Measurements from ENCODE around the gene MAP7D1. TPM values are rescaled to one million over a fixed set of nuclear protein-coding genes. Genes with fewer than 3 reads are reported as not detected.

Gene MAP7D1
- total and polyA plus RNA-seq, 2 donors (not counting 3 experiments of a cell fraction or from before 2014, with no cell fraction given): 69.7 to 193 TPM

GRCh38 chr1:36149237-36149972 is 6.6 kb upstream of the MAP7D1 start, which contains the start of gene TRAPPC3:
TRAPPC3 (minus strand) TSS chr1:36149486; CDS start chr1:36149378, 108 bp downstream.
- POLR2A ChIA-PET: interaction anchor here (0.6 to 3.8 kb wide), 8 partner anchors 11 to 280 kb away, joined by 3 to 19 read pairs (median 6); no protein-coding TSS in a partner anchor
- no TSS peak for BruUV-seq (replicated peaks)

More at GRCh38 chr1:36149237-36149972, 6.6 kb upstream of the MAP7D1 start, which contains the start of gene TRAPPC3:
- intact Hi-C loops (cut with micrococcal nuclease): loop anchor here (1.0 to 5.0 kb wide), 14 partner anchors 8 to 271 kb away; partner anchors contain the start of genes EVA1B and THRAP3
- Histone ChIP-seq H3K27ac (ENCODE audit: insufficient read depth, low read depth, low read length) (peak within 1 kb of the TSS; percentile 98), H3K4me3 (replicated peaks in 1 of 3; ENCODE audit: insufficient read depth in 1 of 3, low read depth in 1 of 3, low read length in 3 of 3) (peak within 1 kb of the TSS; percentile 46 to 84 (median 71)), H4K20me1 (replicated peaks; ENCODE audit: control insufficient read depth, extremely low read depth, insufficient read depth, low read length) (no peaks in the 10 kb centered on the region), H3K27me3 (ENCODE audit: control insufficient read depth in 2 of 2, insufficient read depth in 2 of 2, low read length in 2 of 2) (no peaks in the 10 kb centered on the region), H3K4me1 (ENCODE audit: control insufficient read depth, extremely low read depth, insufficient read depth, low read length) (peaks cover 31% of the 10 kb centered on the region), H3K9me1 (replicated peaks; ENCODE audit: control insufficient read depth, extremely low read depth, insufficient read depth, low read length) (no peaks in the 10 kb centered on the region), H3K9me3 (replicated peaks; ENCODE audit: control insufficient read depth, insufficient read depth, low read length) (no peaks in the 10 kb centered on the region), H3K4me2 (ENCODE audit: insufficient read depth, low read length) (peak within 1 kb of the TSS; percentile 90), H3K36me3 (ENCODE audit: control insufficient read depth in 2 of 2, extremely low read depth in 1 of 2, insufficient read depth in 2 of 2, low read length in 2 of 2) (no peaks in the 10 kb centered on the region), H2AFZ (ENCODE audit: low read depth, low read length) (peak within 1 kb of the TSS; percentile 72), H3K79me2 (ENCODE audit: control insufficient read depth, insufficient read depth, low read length) (peaks cover 35% of the 10 kb centered on the region), H3K9ac (replicated peaks; ENCODE audit: extremely low read depth, insufficient read depth, low read length) (peak within 1 kb of the TSS; percentile 83)
- TF ChIP-seq GATA2 (IDR thresholded peaks at IDR 0.05; ENCODE audit: insufficient read depth, insufficient read length, low read depth, low read length) (no peak), MYC (IDR thresholded peaks at IDR 0.05; ENCODE audit: low read depth, low read length) (peak; percentile 5), CTCF (IDR thresholded peaks at IDR 0.05; ENCODE audit: extremely low read depth in 1 of 2, insufficient read depth in 1 of 2, low read depth in 1 of 2, low read length in 2 of 2) (peak; percentile 99), JUN (IDR thresholded peaks at IDR 0.05; ENCODE audit: borderline replicate concordance, insufficient read depth, insufficient read length, low read depth) (peak; percentile 46), POLR2A (IDR thresholded peaks at IDR 0.05; ENCODE audit: low read depth, low read length) (peak; percentile 89), EZH2 (IDR thresholded peaks at IDR 0.05; ENCODE audit: borderline replicate concordance, low read depth, low read length, severe bottlenecking) (no peak), MAX (IDR thresholded peaks at IDR 0.05; ENCODE audit: insufficient read depth, insufficient read length) (peak; percentile 51), FOS (IDR thresholded peaks at IDR 0.05; ENCODE audit: borderline replicate concordance, insufficient read depth, low read length) (peak; percentile 53), POLR2AphosphoS5 (IDR thresholded peaks at IDR 0.05; ENCODE audit: insufficient read depth, low read depth, low read length) (peak; percentile 92)
- dilution Hi-C loops (cut with MboI; ENCODE audit: extremely low pct_ligation_motif_present, low sequenced_read_pairs): no loop called here
- CTCF ChIA-PET: interaction anchor here (0.7 to 9.3 kb wide), 31 partner anchors 11 to 273 kb away, joined by 3 to 201 read pairs (median 5); partner anchors contain the start of gene THRAP3
- peak; percentile 100 for DNase-seq (ENCODE audit: low read depth, low spot score)
- peak; percentile 98 for FAIRE-seq
